Heart left ventricle (tissue), 13 donors: ENCODE measurements around the gene RREB1.

Source experiments
- POLR2A ChIP-seq, 2 donors: fragments of 450-650 bp; IDR thresholded peaks; one replicate each; pipeline ENCODE4 v1.6.1; 2017; ENCODE audit warnings: antibody characterized with exemption in 2 of 2, mild to moderate bottlenecking in 2 of 2, moderate library complexity in 2 of 2
- TF ChIP-seq, protein P1 (sequence below), 12 donors: fragments of 200-600 bp; sonication (generic) in 4 of 12; IDR thresholded peaks; one replicate each; pipeline versions ENCODE4 v1.5.0 to v1.8.0; 2018 to 2022; ENCODE audit warnings: antibody characterized with exemption in 12 of 12, mild to moderate bottlenecking in 5 of 12
- donor health status: ischemic (EF 13 %, LVEDD 7.1; RV severe dilation, severe dysfunction).
- donor health status: DM: no; HTN: yes; CAD: no.
- donor health status: DM: no; HTN: no; CAD: no.
- donor health status: ischemic (EF 25% LVEDD 6.9; RV normal size, moderate dysfunction).
- donor health status: ischemic (EF 25% LVEDD 5.7; RV mildly dilated, moderate dysfunction).
- donor health status: ischemic (EF 35%, LVEDD 5.7; RV mildly dilated, moderate dysfunction).
- donor health status: nonischemic (EF 11% LVEDD 7.7; RV severe dilation, severe dysfunction).
- donor health status: DM: yes; HTN: yes; CAD: no.
- donor health status: PGD.
- donor health status: ischemic (EF 29% LVEDD 5.4; RV normal size, mild dysfunction).
- donor health status: nonischemic (EF 23%, LVEDD 6.1; RV moderate dilation, normal function).

DNA sequence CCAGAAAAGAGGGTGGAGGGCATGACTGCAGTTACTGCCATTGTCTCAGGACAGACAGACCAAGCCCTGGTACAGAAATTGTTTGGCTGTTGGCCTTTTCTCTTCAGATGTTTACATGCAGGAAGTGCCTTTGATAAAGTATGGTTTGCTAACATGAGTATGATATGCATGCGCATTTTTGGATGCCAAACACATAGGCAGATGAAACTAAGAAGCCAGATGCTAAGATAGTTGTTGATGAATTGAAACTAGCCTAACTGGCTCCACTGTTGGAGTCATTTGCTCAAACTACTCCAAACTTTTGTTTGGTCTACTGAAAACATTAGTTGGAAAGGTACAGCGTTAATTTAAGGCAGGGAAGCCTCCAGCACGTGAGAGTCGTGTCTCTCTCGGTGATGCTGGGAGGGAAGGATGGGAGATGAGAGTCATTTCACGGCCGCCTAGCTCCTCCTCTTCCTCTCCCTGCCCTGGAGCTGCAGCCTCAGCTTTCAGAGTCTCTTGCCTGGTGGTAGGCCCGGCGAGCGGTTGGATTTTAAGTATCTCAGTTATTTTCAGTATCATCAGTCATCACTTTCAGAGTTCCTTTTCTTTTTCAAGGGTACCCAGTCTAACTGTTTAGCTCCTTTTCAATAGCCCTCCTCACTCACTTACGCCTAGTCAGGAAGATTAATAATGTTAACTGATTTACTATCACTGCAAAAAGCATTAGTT is 29.7 kb downstream of the RREB1 start:
- TF ChIP-seq, protein P1, sequence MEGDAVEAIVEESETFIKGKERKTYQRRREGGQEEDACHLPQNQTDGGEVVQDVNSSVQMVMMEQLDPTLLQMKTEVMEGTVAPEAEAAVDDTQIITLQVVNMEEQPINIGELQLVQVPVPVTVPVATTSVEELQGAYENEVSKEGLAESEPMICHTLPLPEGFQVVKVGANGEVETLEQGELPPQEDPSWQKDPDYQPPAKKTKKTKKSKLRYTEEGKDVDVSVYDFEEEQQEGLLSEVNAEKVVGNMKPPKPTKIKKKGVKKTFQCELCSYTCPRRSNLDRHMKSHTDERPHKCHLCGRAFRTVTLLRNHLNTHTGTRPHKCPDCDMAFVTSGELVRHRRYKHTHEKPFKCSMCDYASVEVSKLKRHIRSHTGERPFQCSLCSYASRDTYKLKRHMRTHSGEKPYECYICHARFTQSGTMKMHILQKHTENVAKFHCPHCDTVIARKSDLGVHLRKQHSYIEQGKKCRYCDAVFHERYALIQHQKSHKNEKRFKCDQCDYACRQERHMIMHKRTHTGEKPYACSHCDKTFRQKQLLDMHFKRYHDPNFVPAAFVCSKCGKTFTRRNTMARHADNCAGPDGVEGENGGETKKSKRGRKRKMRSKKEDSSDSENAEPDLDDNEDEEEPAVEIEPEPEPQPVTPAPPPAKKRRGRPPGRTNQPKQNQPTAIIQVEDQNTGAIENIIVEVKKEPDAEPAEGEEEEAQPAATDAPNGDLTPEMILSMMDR (IDR thresholded peaks at IDR 0.05) = no peak
- TF ChIP-seq POLR2A (IDR thresholded peaks at IDR 0.05) = no peak
